Measurements from ENCODE around the gene P2RY10. TPM values are rescaled to one million over a fixed set of nuclear protein-coding genes. Genes with fewer than 3 reads are reported as not detected.

Gene P2RY10
- polyA plus RNA-seq, 12 donors: 0.53 to 2.6 (median 0.81) TPM; not detected in 2

Other genes starting within 250 kb of the P2RY10 start
- gene LPAR4, start 197.7 kb upstream of the P2RY10 start, polyA plus RNA-seq (ENCODE audit: insufficient read length in 12 of 12): 1,000 to 10,000 TPM in 1 of 12 donors, 10 to 100 TPM in 11; 34.1 to 4,271 (median 53.8) TPM
- 1 to 10 TPM in 1 of 12 donors, under 1 TPM in 9, not detected in 2; 0.21 to 1.5 (median 0.50) TPM for gene GPR174, start 199.3 kb downstream of the P2RY10 start, polyA plus RNA-seq (ENCODE audit: insufficient read length in 12 of 12)

All from muscle of arm (tissue), 12 donors.